Activated B cell treated with CpG ODN at 0.5 μM for 24 hours (primary cell): ENCODE results near the gene PLEKHG4B. TPM values are rescaled to one million over a fixed set of nuclear protein-coding genes. Genes with fewer than 3 reads are reported as not detected.

Experiments
- ATAC-seq: fragments of 200-7000 bp; cut with Tn5 transposase; one replicate; pipeline ENCODE4 v1.10.0; 2021; ENCODE audit warnings: low read depth, mild to moderate bottlenecking, moderate library complexity
- CTCF ChIA-PET: fragments of 350-600 bp; sonication (Branson Sonifier 250); formaldehyde crosslinking; loops from one replicate; lab custom pipeline; 2021; ENCODE audit warnings: antibody characterized with exemption; lab: Charles Lee
- POLR2A ChIA-PET: fragments of 350-600 bp; sonication (Branson Sonifier 250); formaldehyde crosslinking; loops from one replicate; lab custom pipeline; 2021; ENCODE audit warnings: antibody characterized with exemption; lab: Charles Lee
- DNase-seq: peaks from one replicate; pipeline ENCODE4 v3.0.0; 2022
- H3K27ac Mint-ChIP-seq: one replicate; pipeline ENCODE4 v1.8.0; 2020; ENCODE audit warnings: mixed read lengths
- H3K27me3 Mint-ChIP-seq: one replicate; pipeline ENCODE4 v1.8.0; 2021; ENCODE audit warnings: mixed read lengths
- H3K36me3 Mint-ChIP-seq: one replicate; pipeline ENCODE4 v1.8.0; 2021; ENCODE audit warnings: low read depth, mixed read lengths
- H3K4me1 Mint-ChIP-seq: one replicate; pipeline ENCODE4 v1.8.0; 2021; ENCODE audit warnings: mixed read lengths
- H3K4me3 Mint-ChIP-seq: one replicate; pipeline ENCODE4 v1.8.0; 2020; ENCODE audit warnings: mild to moderate bottlenecking, mixed read lengths
- H3K9me3 Mint-ChIP-seq: one replicate; pipeline ENCODE4 v1.8.0; 2020; ENCODE audit warnings: mixed read lengths
- CTCF ChIP-seq: fragments of 200-600 bp; IDR thresholded peaks from one replicate; pipeline ENCODE4 v1.8.0; 2022; ENCODE audit warnings: antibody characterized with exemption, mild to moderate bottlenecking
- intact Hi-C: fragments of 100-400 bp; cut with micrococcal nuclease; formaldehyde crosslinking; loops from one replicate; pipeline ENCODE4 v1.15.1; 2024
- total RNA-seq: library from RNA; stranded (reverse); gene quantifications from 2 replicates; pipeline ENCODE4 v1.2.3, GENCODE V29; 2022

Gene PLEKHG4B
- total RNA-seq, 1 donor from 2014 or later, result not detected

- no peaks in the 10 kb centered on the region for H3K36me3 Mint-ChIP-seq
- intact Hi-C loops, result no loop called here
- no peak for TF ChIP-seq CTCF
- no peak overlapping the region for H3K27ac Mint-ChIP-seq
- peaks cover 8% of the 10 kb centered on the region for H3K27me3 Mint-ChIP-seq
- CTCF ChIA-PET, result no interaction called here
- H3K9me3 Mint-ChIP-seq, result no peaks in the 10 kb centered on the region
- no peak for ATAC-seq
- DNase-seq, result no peak
- no peaks in the 10 kb centered on the region for H3K4me1 Mint-ChIP-seq
- POLR2A ChIA-PET, result no interaction called here
- H3K4me3 Mint-ChIP-seq, result no peak overlapping the region
Observed at GRCh38 chr5:178110-178509, 86.1 kb downstream of the PLEKHG4B start.

- CTCF ChIA-PET, result no interaction called here
- Mint-ChIP-seq H3K4me3 (no peak overlapping the region), H3K27ac (no peak overlapping the region), H3K36me3 (no peaks in the 10 kb centered on the region), H3K9me3 (no peaks in the 10 kb centered on the region), H3K4me1 (no peaks in the 10 kb centered on the region), H3K27me3 (peaks cover 9% of the 10 kb centered on the region)
- no peak for DNase-seq
- TF ChIP-seq CTCF, result no peak
- POLR2A ChIA-PET, result no interaction called here
- intact Hi-C loops, result no loop called here
- no peak for ATAC-seq
Observed at GRCh38 chr5:179401-179800, 87.4 kb downstream of the PLEKHG4B start.

- no peak for DNase-seq
- CTCF ChIA-PET, result interaction anchor here (1.2 kb wide), 1 partner anchor 8 kb away, joined by 3 read pairs; no protein-coding TSS in a partner anchor
- no peak overlapping the region for H3K27ac Mint-ChIP-seq
- H3K9me3 Mint-ChIP-seq, result no peaks in the 10 kb centered on the region
- no peaks in the 10 kb centered on the region for H3K36me3 Mint-ChIP-seq
- H3K27me3 Mint-ChIP-seq, result peaks cover 9% of the 10 kb centered on the region
- intact Hi-C loops, result no loop called here
- POLR2A ChIA-PET, result no interaction called here
- TF ChIP-seq CTCF, result no peak
- no peak overlapping the region for H3K4me3 Mint-ChIP-seq
- no peaks in the 10 kb centered on the region for H3K4me1 Mint-ChIP-seq
- no peak for ATAC-seq
Observed at GRCh38 chr5:180286-180918, 88.4 kb downstream of the PLEKHG4B start.

- ATAC-seq (no peak), DNase-seq (no peak)
- Mint-ChIP-seq H3K9me3 (no peaks in the 10 kb centered on the region), H3K4me1 (no peaks in the 10 kb centered on the region), H3K4me3 (no peak overlapping the region), H3K27ac (no peak overlapping the region), H3K27me3 (peaks cover 9% of the 10 kb centered on the region), H3K36me3 (no peaks in the 10 kb centered on the region)
- ChIA-PET POLR2A (no interaction called here), CTCF (no interaction called here)
- TF ChIP-seq CTCF, result no peak
- intact Hi-C loops, result no loop called here
Observed at GRCh38 chr5:181160-181559, 89.2 kb downstream of the PLEKHG4B start.

GRCh38 chr5:181566-181965 lies 89.6 kb downstream of the PLEKHG4B start:
- no peak overlapping the region for H3K27ac Mint-ChIP-seq
- no peaks in the 10 kb centered on the region for H3K9me3 Mint-ChIP-seq
- DNase-seq, result no peak
- no peaks in the 10 kb centered on the region for H3K4me1 Mint-ChIP-seq
- ChIA-PET POLR2A (no interaction called here), CTCF (no interaction called here)
- intact Hi-C loops, result no loop called here
- ATAC-seq, result no peak
- no peak overlapping the region for H3K4me3 Mint-ChIP-seq
- TF ChIP-seq CTCF, result no peak
- peaks cover 9% of the 10 kb centered on the region for H3K27me3 Mint-ChIP-seq
- no peaks in the 10 kb centered on the region for H3K36me3 Mint-ChIP-seq
